Skeletal muscle tissue (tissue), 5 donors: ENCODE measurements around the gene ACSM2B. TPM values are rescaled to one million over a fixed set of nuclear protein-coding genes. Genes with fewer than 3 reads are reported as not detected.
"Not testable (repeated sequence)": the region's sequence is repeated elsewhere in the genome, so short reads cannot be mapped to it uniquely, and the experiment has no call there.

ENCODE experiments used
- H3K27ac ChIP-seq: one replicate; pipeline ENCODE4 v1.7.0; 2013; ENCODE audit warnings: mild to moderate bottlenecking, low read depth, low read length, inconsistent platforms
- H3K27me3 ChIP-seq, 3 donors: one replicate each; pipeline ENCODE4 v1.7.0; 2013; ENCODE audit warnings: low read length in 3 of 3; ENCODE audit not compliant: control insufficient read depth in 3 of 3, insufficient read depth in 3 of 3
- H3K36me3 ChIP-seq, 3 donors: one replicate each; pipeline ENCODE4 v1.7.0; 2013; ENCODE audit warnings: low read length in 3 of 3; ENCODE audit not compliant: control insufficient read depth in 3 of 3, insufficient read depth in 3 of 3
- H3K4me1 ChIP-seq, 3 donors: one replicate each; pipeline ENCODE4 v1.7.0; 2013; ENCODE audit warnings: low read length in 3 of 3, mild to moderate bottlenecking in 3 of 3; ENCODE audit not compliant: control insufficient read depth in 3 of 3, insufficient read depth in 3 of 3
- H3K4me3 ChIP-seq, 3 donors: one replicate each; pipeline ENCODE4 v1.7.0; 2013; ENCODE audit warnings: low read length in 3 of 3
- H3K9ac ChIP-seq, 3 donors: one replicate each; pipeline ENCODE4 v1.7.0; 2013; ENCODE audit warnings: low read length in 3 of 3, mild to moderate bottlenecking in 3 of 3, moderate library complexity in 2 of 3, low read depth in 1 of 3
- H3K9me3 ChIP-seq, 3 donors: one replicate each; pipeline ENCODE4 v1.7.0; 2013; ENCODE audit warnings: low read length in 3 of 3; ENCODE audit not compliant: control insufficient read depth in 3 of 3
- small RNA-seq: library from RNA; depleted of rRNA; stranded (forward); fragments of <200 nt; gene quantifications from one replicate; pipeline ENCODE3, GENCODE V24; 2014
- total RNA-seq: library from RNA; depleted of rRNA; stranded (reverse); fragments of >200 nt; gene quantifications from one replicate; pipeline ENCODE4 v1.2.3, GENCODE V29; 2014
- donor health status: Osteomylitis.

The ACSM2B gene
- total RNA-seq, 1 donor from 2014 or later: 0.52 TPM

DNA sequence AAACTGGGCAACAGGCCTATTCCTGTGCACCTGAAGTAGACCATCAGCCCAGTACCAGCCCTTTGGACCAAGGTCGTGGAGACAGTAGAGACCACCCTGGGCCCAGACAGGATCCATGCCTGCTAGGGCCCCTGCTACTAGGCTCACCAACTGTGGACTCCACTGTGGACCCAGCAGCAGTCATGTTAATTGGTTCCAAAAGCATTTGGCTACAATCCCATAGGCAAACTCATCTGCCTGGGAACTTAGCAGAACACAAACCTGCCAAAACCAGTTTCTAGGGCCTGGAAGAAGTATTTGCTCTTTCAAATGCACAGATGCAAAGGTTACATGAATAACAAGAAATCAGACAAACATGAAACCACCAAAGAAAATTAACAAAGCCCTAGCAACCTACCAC, 71.7 kb downstream of the ACSM2B start:
- Histone ChIP-seq H3K27me3 (no peaks in the 10 kb centered on the region), H3K9me3 (peaks cover 0 to 4% (median 3%) of the 10 kb centered on the region in 3 donors), H3K4me3 (no peak overlapping the region), H3K27ac (no peak overlapping the region), H3K9ac (no peak overlapping the region), H3K4me1 (no peaks in the 10 kb centered on the region), H3K36me3 (no peaks in the 10 kb centered on the region)

DNA sequence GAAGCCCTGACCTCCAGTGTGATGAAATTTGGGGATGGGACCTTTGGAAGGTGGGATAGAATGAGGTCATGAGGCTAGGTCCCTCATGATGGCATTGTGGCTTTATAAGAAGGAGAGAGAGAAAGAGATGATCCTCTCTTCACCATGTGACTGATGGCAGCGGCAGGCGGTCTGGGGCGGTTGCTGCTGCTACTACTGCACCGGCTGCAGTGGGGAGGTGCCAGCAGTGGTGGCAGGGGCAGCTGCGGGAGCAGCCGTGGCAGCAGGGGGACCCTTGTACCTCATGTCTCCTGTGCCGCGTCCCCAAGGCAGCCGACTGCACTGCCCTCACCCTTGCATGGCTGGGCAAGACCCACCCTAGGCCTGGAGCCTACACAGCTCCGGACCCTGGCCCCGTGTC, 84.7 kb downstream of the ACSM2B start:
- H3K9ac ChIP-seq, H3K9me3 ChIP-seq, H3K36me3 ChIP-seq: not testable (repeated sequence)

DNA sequence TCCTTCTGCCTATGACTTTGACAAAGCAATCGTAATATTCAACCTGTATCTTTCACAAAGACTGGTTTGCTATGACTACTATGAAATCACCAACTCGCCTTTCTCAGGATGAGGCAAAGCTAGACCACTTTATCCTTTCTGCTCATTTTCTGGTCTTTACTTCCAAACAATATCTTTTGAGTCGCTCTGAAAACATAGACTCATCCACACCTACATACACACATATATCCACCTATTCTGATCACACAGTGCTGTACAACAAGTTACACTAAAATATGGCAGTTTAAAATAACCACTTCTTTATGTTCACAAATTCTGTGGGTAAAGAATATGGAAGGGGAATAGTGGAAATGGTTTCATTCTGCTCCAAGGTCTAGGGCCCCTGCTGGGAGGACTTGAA, 85.2 kb downstream of the ACSM2B start:
- H3K9ac ChIP-seq, H3K4me3 ChIP-seq, H3K27me3 ChIP-seq, H3K36me3 ChIP-seq, H3K4me1 ChIP-seq, H3K9me3 ChIP-seq, H3K27ac ChIP-seq: not testable (repeated sequence)

More for the DNA sequence above, 84.7 kb downstream of the ACSM2B start:
- H3K27ac ChIP-seq, H3K4me3 ChIP-seq, H3K27me3 ChIP-seq, H3K4me1 ChIP-seq: not testable (repeated sequence)

Small RNA genes within 50 kb of the gene (small RNA-seq; reads per million reads assigned to genes)
- not detected for gene AC141273.3

Other genes starting within 250 kb of the ACSM2B start
- not detected for gene GP2, start 248.9 kb downstream of the ACSM2B start, total RNA-seq
- not detected for gene UMOD, start 223.7 kb downstream of the ACSM2B start, total RNA-seq
- gene PDILT, start 171.6 kb downstream of the ACSM2B start, total RNA-seq: not detected
- 0.52 TPM for gene ACSM5, start 166.8 kb downstream of the ACSM2B start, total RNA-seq
- not detected for gene ACSM2A, start 124.8 kb downstream of the ACSM2B start, total RNA-seq
- gene ACSM1, start 121.3 kb upstream of the ACSM2B start, total RNA-seq: not detected
- 29.2 TPM for gene THUMPD1, start 165.5 kb upstream of the ACSM2B start, total RNA-seq
- 2.6 TPM for gene ACSM3, start 187.6 kb upstream of the ACSM2B start, total RNA-seq
- 11.5 TPM for gene ERI2, start 230.1 kb upstream of the ACSM2B start, total RNA-seq
- gene REXO5, start 230.2 kb upstream of the ACSM2B start, total RNA-seq: 5.2 TPM